ENCODE data around the gene SH3PXD2B. TPM values are rescaled to one million over a fixed set of nuclear protein-coding genes. Genes with fewer than 3 reads are reported as not detected.

The SH3PXD2B gene
- total RNA-seq, 1 experiment from 2014 or later = 64.1 TPM

DNA sequence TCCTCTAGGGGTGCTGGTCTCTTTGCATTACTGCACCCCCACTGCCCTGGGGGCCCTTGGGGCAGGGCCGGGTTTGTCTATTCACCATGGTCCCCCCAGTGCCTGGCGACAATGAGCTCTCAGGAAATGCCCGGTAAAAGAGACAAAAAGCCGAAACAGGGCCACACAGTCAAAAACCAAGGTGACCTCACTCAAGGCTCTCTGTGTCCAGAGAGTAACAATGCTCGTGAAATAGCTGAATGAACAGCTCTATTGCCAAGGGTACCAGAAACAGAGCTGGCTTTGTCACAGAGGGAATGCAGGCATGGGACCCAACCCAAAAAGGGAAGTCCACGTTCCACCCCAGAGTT, 16.0 kb downstream of the SH3PXD2B start (continued):
- no peak for TF ChIP-seq NR2C2 (CRISPR knock-in tag; IDR thresholded peaks at IDR 0.05)
- no peak for TF ChIP-seq ELF4 (CRISPR knock-in tag; IDR thresholded peaks at IDR 0.05; ENCODE audit: low read depth)
- TF ChIP-seq NFYB (CRISPR knock-in tag; conservative IDR thresholded peaks at IDR 0.05; ENCODE audit: low read depth) = no peak
- no peak for TF ChIP-seq ATF1 (CRISPR knock-in tag; IDR thresholded peaks at IDR 0.05)
- TF ChIP-seq, protein P1, sequence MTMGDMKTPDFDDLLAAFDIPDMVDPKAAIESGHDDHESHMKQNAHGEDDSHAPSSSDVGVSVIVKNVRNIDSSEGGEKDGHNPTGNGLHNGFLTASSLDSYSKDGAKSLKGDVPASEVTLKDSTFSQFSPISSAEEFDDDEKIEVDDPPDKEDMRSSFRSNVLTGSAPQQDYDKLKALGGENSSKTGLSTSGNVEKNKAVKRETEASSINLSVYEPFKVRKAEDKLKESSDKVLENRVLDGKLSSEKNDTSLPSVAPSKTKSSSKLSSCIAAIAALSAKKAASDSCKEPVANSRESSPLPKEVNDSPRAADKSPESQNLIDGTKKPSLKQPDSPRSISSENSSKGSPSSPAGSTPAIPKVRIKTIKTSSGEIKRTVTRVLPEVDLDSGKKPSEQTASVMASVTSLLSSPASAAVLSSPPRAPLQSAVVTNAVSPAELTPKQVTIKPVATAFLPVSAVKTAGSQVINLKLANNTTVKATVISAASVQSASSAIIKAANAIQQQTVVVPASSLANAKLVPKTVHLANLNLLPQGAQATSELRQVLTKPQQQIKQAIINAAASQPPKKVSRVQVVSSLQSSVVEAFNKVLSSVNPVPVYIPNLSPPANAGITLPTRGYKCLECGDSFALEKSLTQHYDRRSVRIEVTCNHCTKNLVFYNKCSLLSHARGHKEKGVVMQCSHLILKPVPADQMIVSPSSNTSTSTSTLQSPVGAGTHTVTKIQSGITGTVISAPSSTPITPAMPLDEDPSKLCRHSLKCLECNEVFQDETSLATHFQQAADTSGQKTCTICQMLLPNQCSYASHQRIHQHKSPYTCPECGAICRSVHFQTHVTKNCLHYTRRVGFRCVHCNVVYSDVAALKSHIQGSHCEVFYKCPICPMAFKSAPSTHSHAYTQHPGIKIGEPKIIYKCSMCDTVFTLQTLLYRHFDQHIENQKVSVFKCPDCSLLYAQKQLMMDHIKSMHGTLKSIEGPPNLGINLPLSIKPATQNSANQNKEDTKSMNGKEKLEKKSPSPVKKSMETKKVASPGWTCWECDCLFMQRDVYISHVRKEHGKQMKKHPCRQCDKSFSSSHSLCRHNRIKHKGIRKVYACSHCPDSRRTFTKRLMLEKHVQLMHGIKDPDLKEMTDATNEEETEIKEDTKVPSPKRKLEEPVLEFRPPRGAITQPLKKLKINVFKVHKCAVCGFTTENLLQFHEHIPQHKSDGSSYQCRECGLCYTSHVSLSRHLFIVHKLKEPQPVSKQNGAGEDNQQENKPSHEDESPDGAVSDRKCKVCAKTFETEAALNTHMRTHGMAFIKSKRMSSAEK (CRISPR knock-in tag; IDR thresholded peaks at IDR 0.05; ENCODE audit: borderline replicate concordance) = no peak
- TF ChIP-seq IRF2 (CRISPR knock-in tag; IDR thresholded peaks at IDR 0.05; ENCODE audit: borderline replicate concordance, low read depth) = no peak
- no peak for TF ChIP-seq SMAD3 (CRISPR knock-in tag; IDR thresholded peaks at IDR 0.05; ENCODE audit: borderline replicate concordance)

DNA sequence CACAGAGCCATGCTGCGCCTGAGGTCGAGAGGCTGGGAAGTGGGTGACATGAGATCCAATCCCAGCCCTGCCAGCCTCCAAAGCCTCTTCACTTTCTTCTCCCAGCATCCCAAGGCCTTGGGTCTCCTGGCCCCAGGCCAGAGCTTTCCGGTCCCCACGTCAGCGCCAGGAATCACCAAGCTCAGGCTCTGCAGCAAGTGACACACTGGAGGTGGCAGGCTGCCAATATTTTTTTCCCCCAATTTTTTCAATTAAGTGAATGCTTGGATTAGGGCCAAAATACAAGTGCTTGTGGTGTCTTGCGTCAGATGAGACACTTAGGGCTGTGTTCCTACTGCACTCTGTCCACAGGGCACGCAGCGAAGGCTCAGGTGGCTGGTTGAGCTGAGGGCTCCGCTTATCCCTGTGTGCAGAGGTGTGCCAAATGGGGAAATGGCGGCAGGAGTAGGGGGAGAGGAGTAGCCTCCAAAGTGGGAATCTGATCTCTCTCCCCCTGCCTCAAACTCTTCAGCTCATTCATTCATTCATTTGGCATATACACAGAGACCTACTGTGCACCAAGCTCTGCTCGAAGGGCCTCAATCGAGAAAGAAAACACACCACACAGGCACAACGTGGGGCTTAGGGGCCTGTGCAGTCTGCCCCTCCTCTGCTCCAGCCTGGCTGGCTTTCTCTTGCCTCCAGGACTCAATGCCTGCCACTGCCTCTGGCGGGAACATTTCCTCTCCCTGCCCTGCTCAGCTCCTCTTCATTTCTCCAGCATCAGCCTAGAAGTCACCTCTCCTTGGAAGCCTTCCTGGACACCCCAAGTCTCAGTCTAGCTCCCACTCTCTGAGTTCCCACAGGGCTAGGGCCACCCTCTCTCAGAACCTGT, 16.6 kb downstream of the SH3PXD2B start:
- no peak for ATAC-seq
- H3K9me3 Mint-ChIP-seq = no peaks in the 10 kb centered on the region
- DNase-seq (ENCODE audit: low spot score) = no peak
- no peak overlapping the region for H3K4me3 Mint-ChIP-seq
- no peak overlapping the region; the same call in 1 of the 2 replicates for H3K27ac Mint-ChIP-seq
- POLR2A ChIA-PET = interaction anchor here (0.5 kb wide), 1 partner anchor 22 kb away, joined by 3 read pairs; no protein-coding TSS in a partner anchor
- no peaks in the 10 kb centered on the region for H3K4me1 Mint-ChIP-seq
- no peaks in the 10 kb centered on the region for H3K36me3 Mint-ChIP-seq
- no peaks in the 10 kb centered on the region for H3K27me3 Mint-ChIP-seq (ENCODE audit: low read depth)
- TF ChIP-seq FOXK1 (CRISPR knock-in tag; IDR thresholded peaks at IDR 0.05) (no peak), CBFB (CRISPR knock-in tag; IDR thresholded peaks at IDR 0.05; ENCODE audit: low read depth) (no peak), TEAD1 (CRISPR knock-in tag; IDR thresholded peaks at IDR 0.05) (no peak), ZNF416 (CRISPR knock-in tag; IDR thresholded peaks at IDR 0.05) (no peak), ELF4 (CRISPR knock-in tag; IDR thresholded peaks at IDR 0.05; ENCODE audit: low read depth) (no peak), CREM (CRISPR knock-in tag; IDR thresholded peaks at IDR 0.05) (no peak)
- TF ChIP-seq, protein P2, sequence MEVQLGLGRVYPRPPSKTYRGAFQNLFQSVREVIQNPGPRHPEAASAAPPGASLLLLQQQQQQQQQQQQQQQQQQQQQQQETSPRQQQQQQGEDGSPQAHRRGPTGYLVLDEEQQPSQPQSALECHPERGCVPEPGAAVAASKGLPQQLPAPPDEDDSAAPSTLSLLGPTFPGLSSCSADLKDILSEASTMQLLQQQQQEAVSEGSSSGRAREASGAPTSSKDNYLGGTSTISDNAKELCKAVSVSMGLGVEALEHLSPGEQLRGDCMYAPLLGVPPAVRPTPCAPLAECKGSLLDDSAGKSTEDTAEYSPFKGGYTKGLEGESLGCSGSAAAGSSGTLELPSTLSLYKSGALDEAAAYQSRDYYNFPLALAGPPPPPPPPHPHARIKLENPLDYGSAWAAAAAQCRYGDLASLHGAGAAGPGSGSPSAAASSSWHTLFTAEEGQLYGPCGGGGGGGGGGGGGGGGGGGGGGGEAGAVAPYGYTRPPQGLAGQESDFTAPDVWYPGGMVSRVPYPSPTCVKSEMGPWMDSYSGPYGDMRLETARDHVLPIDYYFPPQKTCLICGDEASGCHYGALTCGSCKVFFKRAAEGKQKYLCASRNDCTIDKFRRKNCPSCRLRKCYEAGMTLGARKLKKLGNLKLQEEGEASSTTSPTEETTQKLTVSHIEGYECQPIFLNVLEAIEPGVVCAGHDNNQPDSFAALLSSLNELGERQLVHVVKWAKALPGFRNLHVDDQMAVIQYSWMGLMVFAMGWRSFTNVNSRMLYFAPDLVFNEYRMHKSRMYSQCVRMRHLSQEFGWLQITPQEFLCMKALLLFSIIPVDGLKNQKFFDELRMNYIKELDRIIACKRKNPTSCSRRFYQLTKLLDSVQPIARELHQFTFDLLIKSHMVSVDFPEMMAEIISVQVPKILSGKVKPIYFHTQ (CRISPR knock-in tag; IDR thresholded peaks at IDR 0.05) = no peak
- TF ChIP-seq, protein P3, sequence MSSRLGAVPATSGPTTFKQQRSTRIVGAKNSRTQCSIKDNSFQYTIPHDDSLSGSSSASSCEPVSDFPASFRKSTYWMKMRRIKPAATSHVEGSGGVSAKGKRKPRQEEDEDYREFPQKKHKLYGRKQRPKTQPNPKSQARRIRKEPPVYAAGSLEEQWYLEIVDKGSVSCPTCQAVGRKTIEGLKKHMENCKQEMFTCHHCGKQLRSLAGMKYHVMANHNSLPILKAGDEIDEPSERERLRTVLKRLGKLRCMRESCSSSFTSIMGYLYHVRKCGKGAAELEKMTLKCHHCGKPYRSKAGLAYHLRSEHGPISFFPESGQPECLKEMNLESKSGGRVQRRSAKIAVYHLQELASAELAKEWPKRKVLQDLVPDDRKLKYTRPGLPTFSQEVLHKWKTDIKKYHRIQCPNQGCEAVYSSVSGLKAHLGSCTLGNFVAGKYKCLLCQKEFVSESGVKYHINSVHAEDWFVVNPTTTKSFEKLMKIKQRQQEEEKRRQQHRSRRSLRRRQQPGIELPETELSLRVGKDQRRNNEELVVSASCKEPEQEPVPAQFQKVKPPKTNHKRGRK (CRISPR knock-in tag; IDR thresholded peaks at IDR 0.05; ENCODE audit: borderline replicate concordance) = no peak
- CTCF ChIA-PET = interaction anchor here (0.8 to 8.9 kb wide), 2 partner anchors 14 to 24 kb away, joined by 5 to 97 read pairs; no protein-coding TSS in a partner anchor
